KMS-11 (cell line): Measurements from ENCODE around the gene GPR149.

Source experiments
- H2AFZ ChIP-seq: fragments of 200-600 bp; sonication (generic); 2 replicates; pipeline ENCODE4 v1.6.1; 2016; ENCODE audit warnings: antibody characterized with exemption, mixed run types, low read depth
- H3K27ac ChIP-seq: fragments of 200-600 bp; sonication (generic); 2 replicates; pipeline ENCODE4 v1.6.1; 2016; ENCODE audit warnings: mild to moderate bottlenecking, mixed run types
- H3K27me3 ChIP-seq: fragments of 200-600 bp; sonication (generic); 2 replicates; pipeline ENCODE4 v1.6.1; 2017; ENCODE audit warnings: mild to moderate bottlenecking, low read depth, mixed run types, moderate library complexity; ENCODE audit not compliant: insufficient read depth
- H3K36me3 ChIP-seq: fragments of 200-600 bp; sonication (generic); 2 replicates; pipeline ENCODE4 v1.6.1; 2017; ENCODE audit warnings: mild to moderate bottlenecking, mixed run types; ENCODE audit not compliant: insufficient read depth
- H3K4me1 ChIP-seq: fragments of 200-600 bp; sonication (generic); 2 replicates; pipeline ENCODE4 v1.6.1; 2016; ENCODE audit warnings: mild to moderate bottlenecking, low read depth, mixed run types; ENCODE audit not compliant: poor library complexity, severe bottlenecking
- H3K4me2 ChIP-seq: fragments of 200-600 bp; sonication (generic); 2 replicates; pipeline ENCODE4 v1.7.0; 2016; ENCODE audit warnings: mild to moderate bottlenecking, mixed run types
- H3K4me3 ChIP-seq: fragments of 200-600 bp; sonication (generic); IDR thresholded peaks from 2 replicates; pipeline ENCODE4 v1.6.1; 2017; ENCODE audit warnings: low read depth, low read length, mixed read lengths; ENCODE audit not compliant: insufficient read depth
- H3K79me2 ChIP-seq: fragments of 200-600 bp; sonication (generic); 2 replicates; pipeline ENCODE4 v1.6.1; 2016; ENCODE audit warnings: low read depth, mixed run types; ENCODE audit not compliant: insufficient read depth
- H3K9ac ChIP-seq: fragments of 200-600 bp; sonication (generic); 2 replicates; pipeline ENCODE4 v1.6.1; 2016; ENCODE audit warnings: mild to moderate bottlenecking, mixed run types
- H4K20me1 ChIP-seq: fragments of 200-600 bp; sonication (generic); 2 replicates; pipeline ENCODE4 v1.6.1; 2016; ENCODE audit warnings: mild to moderate bottlenecking, mixed run types; ENCODE audit not compliant: insufficient read depth
- TF ChIP-seq, protein P1 (sequence below): fragments of 200-600 bp; sonication (generic); conservative IDR thresholded peaks from 2 replicates; pipeline ENCODE4 v1.6.1; 2017; ENCODE audit warnings: low read depth, mild to moderate bottlenecking, antibody characterized with exemption, low read length, moderate library complexity, mixed read lengths

Gene GPR149

DNA sequence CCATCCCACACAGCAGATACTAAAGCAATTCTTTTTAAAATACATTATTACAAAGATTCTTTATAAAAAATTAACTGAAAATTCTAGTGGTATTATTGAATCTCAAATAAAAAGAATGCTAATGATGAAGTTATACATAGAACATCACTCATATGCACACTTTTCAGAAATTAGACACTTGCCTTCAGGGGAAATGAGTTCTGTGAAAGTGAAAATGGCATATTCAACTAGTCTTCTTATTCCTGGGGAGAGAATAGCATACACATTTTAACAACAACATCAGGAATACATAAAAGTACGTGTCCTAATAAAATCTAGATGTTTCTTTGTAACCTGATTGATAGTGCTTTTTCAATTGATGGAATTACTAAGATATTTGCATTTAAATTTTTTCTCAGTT is 68.9 kb downstream of the GPR149 start:
- TF ChIP-seq, protein P1, sequence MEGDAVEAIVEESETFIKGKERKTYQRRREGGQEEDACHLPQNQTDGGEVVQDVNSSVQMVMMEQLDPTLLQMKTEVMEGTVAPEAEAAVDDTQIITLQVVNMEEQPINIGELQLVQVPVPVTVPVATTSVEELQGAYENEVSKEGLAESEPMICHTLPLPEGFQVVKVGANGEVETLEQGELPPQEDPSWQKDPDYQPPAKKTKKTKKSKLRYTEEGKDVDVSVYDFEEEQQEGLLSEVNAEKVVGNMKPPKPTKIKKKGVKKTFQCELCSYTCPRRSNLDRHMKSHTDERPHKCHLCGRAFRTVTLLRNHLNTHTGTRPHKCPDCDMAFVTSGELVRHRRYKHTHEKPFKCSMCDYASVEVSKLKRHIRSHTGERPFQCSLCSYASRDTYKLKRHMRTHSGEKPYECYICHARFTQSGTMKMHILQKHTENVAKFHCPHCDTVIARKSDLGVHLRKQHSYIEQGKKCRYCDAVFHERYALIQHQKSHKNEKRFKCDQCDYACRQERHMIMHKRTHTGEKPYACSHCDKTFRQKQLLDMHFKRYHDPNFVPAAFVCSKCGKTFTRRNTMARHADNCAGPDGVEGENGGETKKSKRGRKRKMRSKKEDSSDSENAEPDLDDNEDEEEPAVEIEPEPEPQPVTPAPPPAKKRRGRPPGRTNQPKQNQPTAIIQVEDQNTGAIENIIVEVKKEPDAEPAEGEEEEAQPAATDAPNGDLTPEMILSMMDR = no peak
- no peak overlapping the region for H3K4me2 ChIP-seq
- no peak overlapping the region for H3K9ac ChIP-seq
- H3K4me1 ChIP-seq = no peaks in the 10 kb centered on the region
- H4K20me1 ChIP-seq = no peaks in the 10 kb centered on the region
- H3K79me2 ChIP-seq = no peaks in the 10 kb centered on the region
- no peaks in the 10 kb centered on the region for H3K36me3 ChIP-seq
- no peak overlapping the region for H2AFZ ChIP-seq
- no peak overlapping the region for H3K4me3 ChIP-seq
- H3K27ac ChIP-seq = no peak overlapping the region
- H3K27me3 ChIP-seq = no peaks in the 10 kb centered on the region

DNA sequence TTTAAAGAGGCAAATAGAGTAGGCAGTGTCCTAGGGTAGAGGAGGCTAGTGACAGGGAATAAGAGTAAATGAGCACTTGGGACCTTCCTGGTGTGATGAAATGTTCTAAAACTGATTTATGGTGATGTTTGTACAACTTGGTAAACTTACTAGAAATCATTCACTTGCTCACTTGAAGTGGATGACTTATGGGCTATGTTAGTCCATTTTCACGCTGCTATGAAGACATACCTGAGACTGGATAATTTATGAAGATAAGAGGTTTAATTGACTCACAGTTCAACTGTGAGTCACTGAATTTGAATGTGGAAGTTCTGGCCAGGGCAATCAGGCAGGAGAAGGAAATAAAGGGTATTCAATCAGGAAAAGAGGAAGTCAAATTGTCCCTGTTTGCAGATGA is 74.0 kb downstream of the GPR149 start:
- Histone ChIP-seq H3K4me3 (no peak overlapping the region), H3K9ac (no peak overlapping the region), H3K4me2 (no peak overlapping the region), H2AFZ (no peak overlapping the region), H4K20me1 (no peaks in the 10 kb centered on the region), H3K4me1 (no peaks in the 10 kb centered on the region), H3K27me3 (no peaks in the 10 kb centered on the region), H3K79me2 (no peaks in the 10 kb centered on the region), H3K36me3 (no peaks in the 10 kb centered on the region), H3K27ac (no peak overlapping the region)
- TF ChIP-seq, protein P1 = no peak

DNA sequence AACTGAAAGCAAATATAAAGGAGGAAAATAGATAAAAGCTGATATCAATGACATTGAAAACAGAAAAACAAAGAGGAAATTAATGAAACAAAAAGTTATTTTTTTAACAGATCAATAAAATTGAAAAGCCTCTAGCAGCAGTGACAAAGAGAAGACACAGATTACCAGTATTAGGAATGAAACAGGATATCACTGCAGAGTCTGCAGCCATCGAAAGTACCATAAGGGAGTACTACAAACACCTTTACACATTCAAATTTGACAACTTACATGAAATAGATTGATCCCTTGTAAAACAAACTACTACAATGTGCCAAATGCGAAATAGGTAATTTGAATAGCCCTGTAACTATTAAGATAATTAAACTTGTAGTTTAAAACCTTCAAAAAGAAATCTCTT is 80.8 kb downstream of the GPR149 start:
- Histone ChIP-seq H3K4me3 (no peak overlapping the region), H4K20me1 (no peaks in the 10 kb centered on the region), H3K4me2 (no peak overlapping the region)

GRCh38 chr3:154345422-154346122 is 84.4 kb downstream of the GPR149 start:
- H3K27me3 ChIP-seq = no peaks in the 10 kb centered on the region
- H2AFZ ChIP-seq = no peak overlapping the region
- no peak overlapping the region for H3K9ac ChIP-seq
- no peak overlapping the region for H3K4me2 ChIP-seq
- H4K20me1 ChIP-seq = no peaks in the 10 kb centered on the region
- H3K4me3 ChIP-seq = no peak overlapping the region
- no peaks in the 10 kb centered on the region for H3K36me3 ChIP-seq
- H3K79me2 ChIP-seq = no peaks in the 10 kb centered on the region
- no peaks in the 10 kb centered on the region for H3K4me1 ChIP-seq
- TF ChIP-seq, protein P1 = no peak
- no peak overlapping the region for H3K27ac ChIP-seq

More for the DNA sequence above, 80.8 kb downstream of the GPR149 start:
- no peaks in the 10 kb centered on the region for H3K4me1 ChIP-seq
- no peaks in the 10 kb centered on the region for H3K27me3 ChIP-seq
- H3K9ac ChIP-seq = no peak overlapping the region
- H3K79me2 ChIP-seq = no peaks in the 10 kb centered on the region
- no peak overlapping the region for H3K27ac ChIP-seq
- TF ChIP-seq, protein P1 = no peak
- no peaks in the 10 kb centered on the region for H3K36me3 ChIP-seq
- no peak overlapping the region for H2AFZ ChIP-seq
